HFFc6 (cell line): ENCODE results near the gene ALDH4A1. TPM values are rescaled to one million over a fixed set of nuclear protein-coding genes. Genes with fewer than 3 reads are reported as not detected.

Experiments used
- DNase-seq: peaks from one replicate; pipeline ENCODE4 v3.0.0-alpha.2; 2018
- H3K27ac Mint-ChIP-seq: 2 replicates; pipeline ENCODE4 v1.8.0; 2020; ENCODE audit warnings: mild to moderate bottlenecking, mixed read lengths
- H3K27me3 Mint-ChIP-seq: 2 replicates; pipeline ENCODE4 v1.8.0; 2021; ENCODE audit warnings: mild to moderate bottlenecking, moderate library complexity, mixed read lengths; ENCODE audit not compliant: insufficient read depth
- H3K36me3 Mint-ChIP-seq: 2 replicates; pipeline ENCODE4 v1.8.0; 2021; ENCODE audit warnings: low read depth, mixed read lengths
- H3K4me1 Mint-ChIP-seq: 2 replicates; pipeline ENCODE4 v1.8.0; 2020; ENCODE audit warnings: low read depth, mixed read lengths
- H3K4me3 Mint-ChIP-seq: 2 replicates; pipeline ENCODE4 v1.8.0; 2020; ENCODE audit warnings: mild to moderate bottlenecking, moderate library complexity, mixed read lengths
- H3K9me3 Mint-ChIP-seq: 2 replicates; pipeline ENCODE4 v1.8.0; 2020; ENCODE audit warnings: mild to moderate bottlenecking, mixed read lengths
- total RNA-seq, 6 experiments: library from RNA; stranded (reverse); fragmentation: NEBNext Ultra II Directional; extraction: Animal tissue kit (Norgen Biotek cat#: 25700); gene quantifications; 2 replicates in 1 of 6; 3 replicates in 5 of 6; pipeline ENCODE4 v1.2.3, GENCODE V29; 2021
- TF ChIP-seq, protein P1 (sequence below): fragments of 200-600 bp; sonication (generic); IDR thresholded peaks from 2 replicates; pipeline ENCODE4 v1.5.0; 2021; ENCODE audit warnings: antibody characterized with exemption, mild to moderate bottlenecking

The ALDH4A1 gene
- total RNA-seq, 6 experiments from 2014 or later = 18.3 to 24.1 (median 20.2) TPM

DNA sequence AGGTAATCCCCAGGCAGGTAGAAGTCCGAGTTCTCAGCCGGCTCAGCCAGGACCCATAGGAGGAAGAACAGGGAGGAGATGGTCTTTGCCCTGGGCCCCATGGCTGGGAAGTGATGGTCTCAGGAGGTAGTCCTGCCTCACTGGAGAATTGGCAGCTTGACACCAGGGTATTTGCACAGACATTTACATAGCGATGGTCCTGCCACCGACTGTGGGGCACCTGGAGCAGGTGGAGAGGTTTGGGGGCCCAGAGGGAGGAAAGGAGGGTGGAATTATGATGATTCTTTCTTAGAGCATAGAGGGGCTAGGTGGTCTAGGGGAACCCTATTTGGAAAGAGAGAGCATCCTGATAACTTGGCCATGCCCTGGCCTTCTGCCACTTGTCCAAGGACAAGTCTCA is 42.8 kb downstream of the ALDH4A1 start, which contains the start of gene TAS1R2:
TAS1R2 (minus strand) TSS at position 101 of the 400 bp plus-strand sequence; CDS start at position 101, 0 bp downstream.
- Mint-ChIP-seq H3K4me1 (peaks cover 8% of the 10 kb centered on the region), H3K9me3 (no peaks in the 10 kb centered on the region), H3K4me3 (no peak within 1 kb of the TSS), H3K27me3 (peaks cover 18% of the 10 kb centered on the region), H3K27ac (no peak within 1 kb of the TSS), H3K36me3 (no peaks in the 10 kb centered on the region)
- TF ChIP-seq, protein P1, sequence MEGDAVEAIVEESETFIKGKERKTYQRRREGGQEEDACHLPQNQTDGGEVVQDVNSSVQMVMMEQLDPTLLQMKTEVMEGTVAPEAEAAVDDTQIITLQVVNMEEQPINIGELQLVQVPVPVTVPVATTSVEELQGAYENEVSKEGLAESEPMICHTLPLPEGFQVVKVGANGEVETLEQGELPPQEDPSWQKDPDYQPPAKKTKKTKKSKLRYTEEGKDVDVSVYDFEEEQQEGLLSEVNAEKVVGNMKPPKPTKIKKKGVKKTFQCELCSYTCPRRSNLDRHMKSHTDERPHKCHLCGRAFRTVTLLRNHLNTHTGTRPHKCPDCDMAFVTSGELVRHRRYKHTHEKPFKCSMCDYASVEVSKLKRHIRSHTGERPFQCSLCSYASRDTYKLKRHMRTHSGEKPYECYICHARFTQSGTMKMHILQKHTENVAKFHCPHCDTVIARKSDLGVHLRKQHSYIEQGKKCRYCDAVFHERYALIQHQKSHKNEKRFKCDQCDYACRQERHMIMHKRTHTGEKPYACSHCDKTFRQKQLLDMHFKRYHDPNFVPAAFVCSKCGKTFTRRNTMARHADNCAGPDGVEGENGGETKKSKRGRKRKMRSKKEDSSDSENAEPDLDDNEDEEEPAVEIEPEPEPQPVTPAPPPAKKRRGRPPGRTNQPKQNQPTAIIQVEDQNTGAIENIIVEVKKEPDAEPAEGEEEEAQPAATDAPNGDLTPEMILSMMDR = no peak
- DNase-seq = no peak

DNA sequence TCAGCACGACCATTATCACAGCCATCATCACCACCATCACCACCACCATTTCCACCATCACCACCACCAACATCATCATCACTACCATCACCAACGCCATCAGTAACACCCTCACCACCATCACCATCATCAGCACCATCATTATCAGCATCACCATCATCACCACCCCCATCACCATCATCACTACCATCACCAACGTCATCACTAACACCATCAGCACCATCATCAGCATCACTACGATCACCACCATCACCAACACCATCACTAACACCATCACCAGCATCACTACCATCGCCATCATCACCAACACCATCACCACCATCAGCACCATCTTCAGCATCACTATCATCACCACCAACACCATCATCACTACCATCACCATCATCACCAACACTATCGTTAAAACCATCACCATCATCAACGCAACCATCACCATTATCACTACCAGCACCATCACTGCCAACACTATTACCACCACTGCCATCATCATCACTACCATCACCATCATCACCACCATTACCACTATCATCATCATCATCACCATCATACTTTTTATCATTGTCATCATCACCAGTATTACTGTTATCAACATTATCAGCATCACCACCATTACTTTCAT is 44.2 kb downstream of the ALDH4A1 start:
- TF ChIP-seq, protein P1 = no peak

DNA sequence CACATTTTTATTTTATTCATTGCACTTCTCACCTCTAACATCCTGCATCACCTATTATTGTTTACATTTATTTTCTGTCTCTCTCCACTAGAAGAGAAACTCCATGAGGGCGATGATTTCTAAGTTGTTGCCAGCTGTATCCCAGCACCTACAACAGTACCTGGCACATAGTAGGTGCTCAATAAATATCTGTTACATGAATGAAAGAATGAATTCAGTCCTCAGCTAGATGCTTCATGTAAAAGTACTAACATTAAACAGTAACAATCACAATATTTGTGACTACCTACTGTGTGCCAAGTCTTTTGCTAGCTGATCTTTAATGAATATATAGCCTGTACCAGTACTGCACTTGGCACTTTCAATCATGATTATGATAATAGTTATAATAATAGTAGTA is 45.9 kb downstream of the ALDH4A1 start:
- no peak for DNase-seq
- Mint-ChIP-seq H3K9me3 (no peaks in the 10 kb centered on the region), H3K27ac (no peak overlapping the region), H3K27me3 (peaks cover 5% of the 10 kb centered on the region), H3K36me3 (no peaks in the 10 kb centered on the region), H3K4me1 (peaks cover 8% of the 10 kb centered on the region), H3K4me3 (no peak overlapping the region)
- TF ChIP-seq, protein P1 = no peak

More for the DNA sequence above, 44.2 kb downstream of the ALDH4A1 start:
- Mint-ChIP-seq H3K36me3 (no peaks in the 10 kb centered on the region), H3K9me3 (no peaks in the 10 kb centered on the region), H3K4me3 (no peak overlapping the region), H3K4me1 (peaks cover 8% of the 10 kb centered on the region), H3K27ac (no peak overlapping the region), H3K27me3 (peaks cover 9% of the 10 kb centered on the region)
- no peak for DNase-seq

DNA sequence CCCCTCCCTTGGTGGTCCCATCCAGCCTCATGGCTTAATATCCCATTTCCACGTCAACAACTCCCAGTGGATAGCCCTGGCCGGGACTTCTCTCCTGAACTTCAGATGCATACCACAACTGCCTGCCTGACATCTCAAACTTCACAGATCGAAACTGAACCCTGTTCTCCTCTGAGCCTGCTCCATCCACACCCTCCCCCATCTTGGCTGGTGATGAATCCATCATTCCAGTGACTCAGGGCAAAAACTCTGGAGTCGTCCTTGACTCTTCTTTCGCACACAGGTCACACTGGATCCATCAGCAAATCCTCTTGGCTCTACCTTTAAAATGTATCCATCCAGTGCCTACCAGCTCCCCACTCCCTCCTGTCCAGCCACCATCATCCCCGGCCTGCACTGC is 46.8 kb downstream of the ALDH4A1 start:
- no peaks in the 10 kb centered on the region for H3K9me3 Mint-ChIP-seq
- H3K27ac Mint-ChIP-seq = no peak overlapping the region
- peaks cover 8% of the 10 kb centered on the region for H3K4me1 Mint-ChIP-seq
- H3K4me3 Mint-ChIP-seq = no peak overlapping the region
- H3K36me3 Mint-ChIP-seq = no peaks in the 10 kb centered on the region
- TF ChIP-seq, protein P1 = no peak
- peaks cover 5% of the 10 kb centered on the region for H3K27me3 Mint-ChIP-seq
- no peak for DNase-seq

DNA sequence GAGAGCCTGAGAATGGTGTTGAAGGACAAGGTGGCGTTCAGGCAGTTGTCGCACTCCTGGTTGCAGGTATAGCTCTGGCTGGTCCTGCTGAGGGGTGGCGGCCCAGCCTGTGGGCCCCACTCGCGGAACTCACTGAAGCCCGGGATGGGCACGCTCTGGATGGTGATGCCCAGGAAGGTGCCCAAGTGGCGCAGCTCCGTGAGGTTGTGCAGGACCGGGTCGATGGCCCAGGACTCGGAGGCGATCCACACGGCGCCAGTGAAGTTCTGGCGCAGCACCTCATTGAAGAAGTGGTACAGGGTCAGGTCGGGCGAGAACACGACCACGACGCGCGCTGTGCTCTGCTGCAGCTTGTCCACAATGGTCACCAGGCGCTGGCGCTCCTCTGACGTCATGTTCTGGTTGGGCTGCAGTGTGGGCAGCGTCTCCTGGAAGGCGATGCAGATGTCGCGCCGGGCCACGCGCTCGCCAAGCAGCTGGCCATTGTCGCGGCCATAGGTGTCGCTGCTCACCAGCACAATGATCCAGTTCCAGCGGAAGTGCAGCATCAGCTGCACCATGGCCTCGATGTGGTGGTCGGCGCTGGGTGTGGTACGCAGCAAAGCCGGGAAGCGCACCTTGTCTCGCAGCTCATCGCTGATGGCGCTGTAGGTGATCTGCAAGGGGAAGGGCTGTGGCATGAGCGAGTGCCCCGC is 47.9 kb downstream of the ALDH4A1 start:
- Mint-ChIP-seq H3K4me1 (peaks cover 8% of the 10 kb centered on the region), H3K9me3 (no peaks in the 10 kb centered on the region), H3K27ac (no peak overlapping the region), H3K27me3 (peaks cover 4% of the 10 kb centered on the region), H3K4me3 (no peak overlapping the region), H3K36me3 (no peaks in the 10 kb centered on the region)
- TF ChIP-seq, protein P1 = no peak
- no peak for DNase-seq
